Measurements from ENCODE around the gene GEN1.

DNA sequence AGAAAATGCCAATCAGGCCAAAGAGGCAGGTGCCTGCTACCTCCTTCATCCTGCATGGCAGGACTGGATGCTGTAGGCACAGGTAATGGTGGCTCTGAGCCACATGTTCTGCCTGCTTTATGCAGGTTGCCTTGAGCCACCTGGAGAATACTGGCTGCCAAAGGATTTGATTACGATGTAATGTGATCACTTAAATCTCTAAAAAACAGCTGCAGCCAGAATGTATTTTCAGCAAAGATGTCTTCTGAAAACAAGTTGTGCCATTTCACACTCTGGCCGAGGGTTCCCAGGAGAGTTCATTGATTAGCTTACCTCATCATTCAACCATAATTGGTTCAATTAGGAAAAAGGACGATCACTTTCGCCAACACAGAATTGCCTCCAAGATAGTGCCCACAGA, 44.4 kb downstream of the GEN1 start:
- TF ChIP-seq, protein P1, sequence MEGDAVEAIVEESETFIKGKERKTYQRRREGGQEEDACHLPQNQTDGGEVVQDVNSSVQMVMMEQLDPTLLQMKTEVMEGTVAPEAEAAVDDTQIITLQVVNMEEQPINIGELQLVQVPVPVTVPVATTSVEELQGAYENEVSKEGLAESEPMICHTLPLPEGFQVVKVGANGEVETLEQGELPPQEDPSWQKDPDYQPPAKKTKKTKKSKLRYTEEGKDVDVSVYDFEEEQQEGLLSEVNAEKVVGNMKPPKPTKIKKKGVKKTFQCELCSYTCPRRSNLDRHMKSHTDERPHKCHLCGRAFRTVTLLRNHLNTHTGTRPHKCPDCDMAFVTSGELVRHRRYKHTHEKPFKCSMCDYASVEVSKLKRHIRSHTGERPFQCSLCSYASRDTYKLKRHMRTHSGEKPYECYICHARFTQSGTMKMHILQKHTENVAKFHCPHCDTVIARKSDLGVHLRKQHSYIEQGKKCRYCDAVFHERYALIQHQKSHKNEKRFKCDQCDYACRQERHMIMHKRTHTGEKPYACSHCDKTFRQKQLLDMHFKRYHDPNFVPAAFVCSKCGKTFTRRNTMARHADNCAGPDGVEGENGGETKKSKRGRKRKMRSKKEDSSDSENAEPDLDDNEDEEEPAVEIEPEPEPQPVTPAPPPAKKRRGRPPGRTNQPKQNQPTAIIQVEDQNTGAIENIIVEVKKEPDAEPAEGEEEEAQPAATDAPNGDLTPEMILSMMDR (IDR thresholded peaks at IDR 0.05) = no peak
- TF ChIP-seq POLR2A (IDR thresholded peaks at IDR 0.05) = no peak
